Peyer's patch (tissue), 4 donors: Measurements from ENCODE around the gene CTSZ. TPM values are rescaled to one million over a fixed set of nuclear protein-coding genes. Genes with fewer than 3 reads are reported as not detected.

ENCODE experiments used
- DNase-seq, 3 donors: peaks; one replicate each; pipeline ENCODE4 v3.0.0-alpha.2; 2017 to 2019
- H3K27ac ChIP-seq, 4 donors: fragments of 200-600 bp; sonication (generic); one replicate each; pipeline ENCODE4 v1.5.1; 2016 to 2019
- H3K27me3 ChIP-seq, 2 donors: fragments of 200-600 bp; sonication (generic); one replicate each; pipeline ENCODE4 v1.5.1; 2019
- H3K36me3 ChIP-seq, 3 donors: fragments of 200-600 bp; sonication (generic); one replicate each; pipeline ENCODE4 v1.5.1; 2016 to 2019
- H3K4me1 ChIP-seq, 4 donors: fragments of 200-600 bp; sonication (generic); one replicate each; pipeline ENCODE4 v1.5.1; 2016 to 2019
- H3K4me3 ChIP-seq, 4 donors: fragments of 200-600 bp; sonication (generic); 1 replicate in 3 of 4; 2 replicates in 1 of 4; pipeline ENCODE4 v1.5.1; 2016 to 2019; ENCODE audit warnings: mild to moderate bottlenecking in 1 of 4
- H3K9me3 ChIP-seq, 4 donors: fragments of 200-600 bp; sonication (generic); one replicate each; pipeline ENCODE4 v1.5.1; 2016 to 2019; ENCODE audit warnings: mild to moderate bottlenecking in 1 of 4
- POLR2A ChIP-seq, 2 donors: fragments of 450-650 bp; IDR thresholded peaks; one replicate each; pipeline ENCODE4 v1.5.1; 2017; ENCODE audit warnings: antibody characterized with exemption in 2 of 2, mild to moderate bottlenecking in 2 of 2, moderate library complexity in 2 of 2
- total RNA-seq, 4 donors: library from RNA; depleted of rRNA; stranded (reverse); fragments of >200 nt; gene quantifications; one replicate each; pipeline ENCODE4 v1.1.0, GENCODE V29; 2016
- TF ChIP-seq, protein P1 (sequence below), 6 experiments: fragments of 450-650 bp in 4 of 6; fragments of 200-600 bp in 2 of 6; sonication (generic) in 1 of 6; IDR thresholded peaks; one replicate each; pipeline ENCODE4 v1.5.1; 2017 to 2019; ENCODE audit warnings: antibody characterized with exemption in 6 of 6, mild to moderate bottlenecking in 3 of 6, moderate library complexity in 1 of 6

The CTSZ gene
- total RNA-seq, 4 donors from 2014 or later = 78.4 to 310 (median 274) TPM

DNA sequence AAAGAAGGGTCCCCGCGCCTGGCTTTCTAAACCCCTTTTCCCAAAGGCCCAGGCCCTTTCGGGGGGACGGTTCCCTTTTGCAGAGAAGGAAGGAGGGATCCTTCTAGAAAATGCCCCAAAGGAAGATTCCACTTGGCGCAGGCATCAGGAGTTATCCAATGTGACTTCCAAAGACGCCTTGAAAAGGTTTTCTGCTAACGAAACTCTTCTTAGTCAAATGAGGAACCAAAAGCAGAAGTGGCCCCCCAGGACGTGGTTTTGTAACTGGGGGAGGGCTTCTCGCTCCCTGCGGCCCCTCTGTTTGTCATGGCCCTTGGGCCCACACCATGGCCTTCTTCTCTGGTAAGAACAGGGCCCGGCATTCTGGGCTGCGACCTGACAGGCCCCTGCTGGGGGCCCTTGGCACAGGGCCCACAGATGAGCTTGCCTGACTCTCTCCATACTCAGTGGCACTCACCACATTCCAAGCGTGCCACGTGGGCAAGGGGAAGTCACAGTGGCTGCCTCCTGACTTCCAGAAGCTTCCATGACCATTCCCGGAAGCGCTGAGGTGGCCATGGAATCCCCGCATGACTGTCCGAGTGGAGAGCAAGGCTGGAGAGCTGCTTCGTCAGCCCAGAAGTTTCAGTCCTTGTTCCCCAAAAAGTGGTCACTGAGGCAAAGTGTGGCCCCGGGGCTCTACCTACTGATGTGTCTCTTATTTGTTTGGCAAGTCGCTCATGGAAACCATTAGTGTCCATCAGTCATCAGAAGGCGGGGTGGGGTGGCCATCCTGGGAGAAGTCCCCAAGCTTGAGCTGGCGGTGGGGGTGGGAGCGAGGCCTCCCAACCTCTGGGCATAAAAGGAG is 834 bp upstream of the CTSZ start:
- peak overlapping the region; percentile 91 to 99 (median 94) for H3K27ac ChIP-seq
- no peak for TF ChIP-seq POLR2A (IDR thresholded peaks at IDR 0.05)
- TF ChIP-seq, protein P1, sequence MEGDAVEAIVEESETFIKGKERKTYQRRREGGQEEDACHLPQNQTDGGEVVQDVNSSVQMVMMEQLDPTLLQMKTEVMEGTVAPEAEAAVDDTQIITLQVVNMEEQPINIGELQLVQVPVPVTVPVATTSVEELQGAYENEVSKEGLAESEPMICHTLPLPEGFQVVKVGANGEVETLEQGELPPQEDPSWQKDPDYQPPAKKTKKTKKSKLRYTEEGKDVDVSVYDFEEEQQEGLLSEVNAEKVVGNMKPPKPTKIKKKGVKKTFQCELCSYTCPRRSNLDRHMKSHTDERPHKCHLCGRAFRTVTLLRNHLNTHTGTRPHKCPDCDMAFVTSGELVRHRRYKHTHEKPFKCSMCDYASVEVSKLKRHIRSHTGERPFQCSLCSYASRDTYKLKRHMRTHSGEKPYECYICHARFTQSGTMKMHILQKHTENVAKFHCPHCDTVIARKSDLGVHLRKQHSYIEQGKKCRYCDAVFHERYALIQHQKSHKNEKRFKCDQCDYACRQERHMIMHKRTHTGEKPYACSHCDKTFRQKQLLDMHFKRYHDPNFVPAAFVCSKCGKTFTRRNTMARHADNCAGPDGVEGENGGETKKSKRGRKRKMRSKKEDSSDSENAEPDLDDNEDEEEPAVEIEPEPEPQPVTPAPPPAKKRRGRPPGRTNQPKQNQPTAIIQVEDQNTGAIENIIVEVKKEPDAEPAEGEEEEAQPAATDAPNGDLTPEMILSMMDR (IDR thresholded peaks at IDR 0.05) = no peak
- H3K36me3 ChIP-seq = peaks cover 0 to 14% (median 0%) of the 10 kb centered on the region in 3 donors
- peaks cover 3 to 35% (median 23%) of the 10 kb centered on the region in 4 donors for H3K4me1 ChIP-seq
- DNase-seq = peak in 2 of 3 donors; percentile 88 to 89
- no peaks in the 10 kb centered on the region for H3K9me3 ChIP-seq
- H3K27me3 ChIP-seq = no peaks in the 10 kb centered on the region
- H3K4me3 ChIP-seq = peak overlapping the region; percentile 66 to 88 (median 81)

DNA sequence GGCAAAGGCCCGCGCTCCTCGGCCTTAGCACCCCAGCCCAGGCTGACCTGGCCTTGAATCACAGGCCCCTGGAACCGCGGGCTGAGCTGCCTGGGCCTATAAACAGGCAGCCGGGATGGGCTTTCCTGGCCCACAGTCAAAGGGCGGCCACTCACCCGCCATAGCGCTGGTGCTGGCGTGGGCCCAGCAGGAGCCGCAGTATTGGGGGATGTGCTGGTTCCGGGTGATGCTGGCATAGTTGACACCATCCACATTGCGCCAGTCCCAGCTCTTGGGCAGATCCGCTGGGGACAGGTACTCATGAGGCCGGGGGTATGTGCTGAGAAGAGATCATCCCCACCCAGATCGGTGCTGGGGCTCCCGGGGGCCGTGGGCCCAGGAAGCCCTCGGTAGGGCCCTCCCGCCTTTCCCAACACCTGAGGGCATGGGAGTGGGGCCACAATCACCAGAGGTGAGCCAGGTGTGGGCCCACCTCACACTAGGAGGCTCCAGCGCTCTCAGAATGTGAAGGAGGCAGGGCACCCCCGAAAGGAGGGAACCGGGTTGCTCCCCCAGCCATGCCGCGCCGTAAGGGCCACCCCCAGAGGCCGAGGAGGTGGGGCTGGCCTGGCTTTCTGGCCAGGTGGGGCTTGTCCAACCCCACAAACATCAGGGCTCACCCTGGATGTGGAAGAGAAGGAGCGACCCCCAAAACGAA is 739 bp downstream of the CTSZ start:
- TF ChIP-seq, protein P1 (IDR thresholded peaks at IDR 0.05) = no peak
- TF ChIP-seq POLR2A (IDR thresholded peaks at IDR 0.05) = peak in 1 of 2 donors; percentile 20
- Histone ChIP-seq H3K4me1 (peaks cover 3 to 40% (median 28%) of the 10 kb centered on the region in 4 donors), H3K9me3 (no peaks in the 10 kb centered on the region), H3K36me3 (peaks cover 0 to 29% (median 0%) of the 10 kb centered on the region in 3 donors), H3K27ac (peak overlapping the region; percentile 91 to 99 (median 94)), H3K4me3 (peak overlapping the region; percentile 66 to 88 (median 81)), H3K27me3 (no peaks in the 10 kb centered on the region)
- peak in 1 of 3 donors; percentile 61 for DNase-seq

DNA sequence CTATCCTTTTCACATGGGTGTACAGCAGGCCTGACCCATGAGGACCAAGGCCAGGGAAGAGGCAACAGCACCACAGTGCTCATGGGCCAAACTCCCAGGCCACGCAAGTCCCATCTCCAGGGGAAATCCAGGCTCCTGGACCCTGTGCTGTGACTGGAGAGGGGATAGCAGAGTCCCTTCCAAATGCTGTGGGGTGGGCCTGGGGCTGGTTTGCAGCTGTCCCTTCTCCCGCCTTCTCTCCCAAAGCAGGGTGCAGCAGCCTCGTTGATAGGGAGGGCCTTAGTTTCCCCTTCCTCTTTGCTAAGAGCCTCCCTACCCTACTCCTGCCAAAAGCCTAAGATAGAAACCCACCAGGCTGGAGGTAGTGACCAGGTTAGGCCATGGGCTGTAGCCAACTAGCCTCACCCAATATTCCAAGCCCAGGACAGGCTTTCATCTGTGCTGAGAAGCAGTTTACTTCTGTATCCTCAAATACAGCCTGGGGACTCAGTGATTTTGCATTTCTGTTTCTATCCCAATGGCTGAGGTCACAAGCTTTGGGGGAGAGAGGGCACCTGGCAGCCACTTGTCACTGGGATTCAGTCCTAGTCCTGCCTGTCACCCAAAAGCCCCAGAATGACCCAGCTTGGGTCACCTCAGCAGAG is 1.4 kb downstream of the CTSZ start:
- Histone ChIP-seq H3K9me3 (no peaks in the 10 kb centered on the region), H3K27me3 (no peaks in the 10 kb centered on the region), H3K4me1 (peaks cover 3 to 40% (median 28%) of the 10 kb centered on the region in 4 donors), H3K27ac (peak overlapping the region; percentile 91 to 99 (median 94)), H3K36me3 (peaks cover 0 to 36% (median 0%) of the 10 kb centered on the region in 3 donors), H3K4me3 (peak overlapping the region; percentile 66 to 88 (median 81))
- TF ChIP-seq, protein P1 (IDR thresholded peaks at IDR 0.05) = no peak
- TF ChIP-seq POLR2A (IDR thresholded peaks at IDR 0.05) = no peak
- DNase-seq = no peak

DNA sequence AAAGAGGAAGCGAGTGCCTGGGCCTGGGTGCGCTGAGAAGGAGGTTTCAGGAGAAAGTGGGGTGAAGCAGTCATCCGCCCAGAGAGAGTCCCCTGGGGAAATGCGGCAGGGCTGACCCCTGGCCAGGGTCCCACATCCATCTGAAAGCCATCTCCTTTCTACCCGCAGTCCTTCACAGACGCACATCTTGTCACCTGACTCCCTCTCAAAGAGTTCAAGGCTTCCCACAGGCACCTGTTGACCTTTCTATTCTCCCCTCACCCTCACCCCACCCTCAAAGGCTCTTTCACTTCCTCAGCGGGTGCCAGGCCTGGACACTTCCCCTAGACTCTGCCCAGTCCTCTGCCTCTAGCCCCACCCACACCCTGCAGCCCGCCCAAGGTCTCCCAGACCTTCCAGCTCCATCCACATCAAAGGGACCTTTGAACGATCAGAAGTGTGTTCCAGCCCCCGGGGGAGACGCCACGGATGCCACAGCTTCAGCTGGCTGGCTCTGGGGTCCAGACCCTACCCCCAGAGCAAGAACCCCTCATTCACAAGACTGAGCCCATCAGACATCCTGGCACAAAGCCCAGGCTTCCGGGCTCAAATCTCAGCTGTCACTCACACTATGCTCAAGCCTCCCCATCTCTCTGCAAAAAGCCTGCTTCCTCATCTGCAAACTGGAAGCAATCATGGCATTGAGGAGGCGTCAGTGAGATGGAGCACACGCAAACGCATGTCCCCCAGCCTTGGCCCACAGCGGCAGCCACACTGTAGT is 2.1 kb downstream of the CTSZ start:
- H3K4me1 ChIP-seq = peaks cover 3 to 40% (median 28%) of the 10 kb centered on the region in 4 donors
- H3K9me3 ChIP-seq = no peaks in the 10 kb centered on the region
- peak in 1 of 2 donors; percentile 40 for TF ChIP-seq POLR2A (IDR thresholded peaks at IDR 0.05)
- TF ChIP-seq, protein P1 (IDR thresholded peaks at IDR 0.05) = no peak
- peak; percentile 84 to 92 (median 86) for DNase-seq
- H3K27me3 ChIP-seq = no peaks in the 10 kb centered on the region
- H3K4me3 ChIP-seq = peak overlapping the region; percentile 66 to 88 (median 81)
- peak overlapping the region; percentile 91 to 99 (median 94) for H3K27ac ChIP-seq
- H3K36me3 ChIP-seq = peaks cover 0 to 43% (median 0%) of the 10 kb centered on the region in 3 donors

DNA sequence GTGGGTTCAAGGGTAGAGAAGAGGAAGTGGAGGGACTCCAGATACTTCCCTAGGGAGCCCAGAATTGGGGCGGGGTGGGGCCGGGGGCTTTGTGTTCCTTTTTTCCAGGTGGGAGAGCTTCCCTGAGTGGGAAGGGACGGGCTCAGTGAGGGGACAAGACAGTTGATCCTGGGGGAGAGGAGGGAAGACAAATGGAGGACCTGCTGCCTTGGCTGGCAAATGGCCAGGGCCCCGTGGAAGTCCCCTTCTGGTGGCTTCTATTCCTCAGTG is 2.6 kb downstream of the CTSZ start:
- Histone ChIP-seq H3K27ac (peak overlapping the region; percentile 91 to 99 (median 94)), H3K4me3 (peak overlapping the region; percentile 66 to 88 (median 81))
- TF ChIP-seq POLR2A (IDR thresholded peaks at IDR 0.05) = no peak
- TF ChIP-seq, protein P1 (IDR thresholded peaks at IDR 0.05) = no peak

More for the DNA sequence above, 2.6 kb downstream of the CTSZ start:
- H3K9me3 ChIP-seq = no peaks in the 10 kb centered on the region
- H3K36me3 ChIP-seq = peaks cover 0 to 48% (median 0%) of the 10 kb centered on the region in 3 donors
- DNase-seq = no peak
- no peaks in the 10 kb centered on the region for H3K27me3 ChIP-seq
- peaks cover 3 to 40% (median 28%) of the 10 kb centered on the region in 4 donors for H3K4me1 ChIP-seq
